ENCODE measurements around the gene CDON. TPM values are rescaled to one million over a fixed set of nuclear protein-coding genes. Genes with fewer than 3 reads are reported as not detected.

Gene CDON
- total and polyA plus RNA-seq, 9 of the 15 experiments (the other 6 are each of a cell fraction or from before 2014, with no cell fraction given) = 0.08 to 0.64 (median 0.40) TPM

- no peaks in the 10 kb centered on the region for H3K9me3 ChIP-seq (replicated peaks; ENCODE audit: control insufficient read depth, insufficient read depth, low read depth, low read length)
- H4K20me1 ChIP-seq (replicated peaks; ENCODE audit: control insufficient read depth, insufficient read depth, low read length) = peaks cover 5% of the 10 kb centered on the region
- H3K36me3 ChIP-seq (ENCODE audit: control insufficient read depth, insufficient read depth, low read length) = no peaks in the 10 kb centered on the region
- DNase-seq (ENCODE audit: extremely low read depth in 1 of 4, low spot score in 3 of 4) = no peak
- ChIA-PET CTCF (ENCODE audit: low intra/inter-chr PET ratio) (no interaction called here), POLR2A (interaction anchor here (1.2 kb wide), 1 partner anchor 15 kb away, joined by 4 read pairs; no protein-coding TSS in a partner anchor)
- no peak overlapping the region for H3K27ac ChIP-seq (ENCODE audit: extremely low read depth, low read depth, low read length)
- no peak overlapping the region for H3K4me3 ChIP-seq
- BruUV-seq (replicated peaks) = no TSS peak
- no peak overlapping the region for H2AFZ ChIP-seq (ENCODE audit: low read depth, low read length)
- no peak overlapping the region for H3K4me2 ChIP-seq (ENCODE audit: insufficient read depth, low read length)
- intact Hi-C loops (cut with micrococcal nuclease) (no loop called here), in situ Hi-C loops (cut with MboI) (no loop called here)
- no peak for TF ChIP-seq JUN (IDR thresholded peaks at IDR 0.05; ENCODE audit: borderline replicate concordance, low read depth, low read length)
- no peak for TF ChIP-seq JUN (CRISPR knock-in tag; IDR thresholded peaks at IDR 0.05; ENCODE audit: borderline replicate concordance)
- TF ChIP-seq SMARCC2 (IDR thresholded peaks at IDR 0.05; ENCODE audit: low read depth) = no peak
- TF ChIP-seq RCOR1 (IDR thresholded peaks at IDR 0.05; ENCODE audit: borderline replicate concordance in 1 of 2, low read depth in 2 of 2, low read length in 2 of 2) = no peak
- TF ChIP-seq XRCC5 (IDR thresholded peaks at IDR 0.05; ENCODE audit: low read depth, low read length) = no peak
- no peak for TF ChIP-seq SMARCA5 (IDR thresholded peaks at IDR 0.05)
- TF ChIP-seq ZNF395 (CRISPR knock-in tag; IDR thresholded peaks at IDR 0.05) = no peak
- no peak for TF ChIP-seq MAFG (tag; conservative IDR thresholded peaks at IDR 0.05)
- no peak for TF ChIP-seq BRF1 (IDR thresholded peaks at IDR 0.05; ENCODE audit: borderline replicate concordance, extremely low read depth, insufficient read length)
- H3K9me1 ChIP-seq (ENCODE audit: control insufficient read depth, insufficient read depth, low read length) = no peaks in the 10 kb centered on the region
- no peak overlapping the region for H3K9ac ChIP-seq (ENCODE audit: insufficient read depth in 1 of 2, low read depth in 2 of 2, low read length in 2 of 2)
- peaks cover 45 to 86% of the 10 kb centered on the region in 2 experiments for H3K27me3 ChIP-seq (ENCODE audit: control insufficient read depth in 2 of 2, insufficient read depth in 2 of 2, low read length in 2 of 2)
- no peak for FAIRE-seq
- peaks cover 2 to 18% of the 10 kb centered on the region in 2 experiments; a peak in 3 of 5 replicates for H3K4me1 ChIP-seq (replicated peaks in 1 of 2; ENCODE audit: control insufficient read depth in 2 of 2, insufficient read depth in 2 of 2, low read length in 2 of 2)
- ATAC-seq = no peak
- WGBS (ENCODE audit: insufficient coverage, low coverage, missing lambda C conversion rate) = 8% methylated on average over 14 of the region's 14 CpGs
- H3K79me2 ChIP-seq (ENCODE audit: control insufficient read depth, insufficient read depth, low read length) = no peaks in the 10 kb centered on the region
Measured at GRCh38 chr11:125946712-125947418, 115.8 kb downstream of the CDON start.
